Hematopoietic multipotent progenitor cell treated with erythropoietin and hydrocortisone succinate and interleukin-3 and kit ligand, for 15 days (in vitro differentiated cells): ENCODE results near the gene NCKAP5.

ENCODE experiments used
- DNase-seq: peaks from one replicate; pipeline ENCODE4 v3.0.0-alpha.2; 2015; ENCODE audit warnings: low spot score

Gene NCKAP5

DNA sequence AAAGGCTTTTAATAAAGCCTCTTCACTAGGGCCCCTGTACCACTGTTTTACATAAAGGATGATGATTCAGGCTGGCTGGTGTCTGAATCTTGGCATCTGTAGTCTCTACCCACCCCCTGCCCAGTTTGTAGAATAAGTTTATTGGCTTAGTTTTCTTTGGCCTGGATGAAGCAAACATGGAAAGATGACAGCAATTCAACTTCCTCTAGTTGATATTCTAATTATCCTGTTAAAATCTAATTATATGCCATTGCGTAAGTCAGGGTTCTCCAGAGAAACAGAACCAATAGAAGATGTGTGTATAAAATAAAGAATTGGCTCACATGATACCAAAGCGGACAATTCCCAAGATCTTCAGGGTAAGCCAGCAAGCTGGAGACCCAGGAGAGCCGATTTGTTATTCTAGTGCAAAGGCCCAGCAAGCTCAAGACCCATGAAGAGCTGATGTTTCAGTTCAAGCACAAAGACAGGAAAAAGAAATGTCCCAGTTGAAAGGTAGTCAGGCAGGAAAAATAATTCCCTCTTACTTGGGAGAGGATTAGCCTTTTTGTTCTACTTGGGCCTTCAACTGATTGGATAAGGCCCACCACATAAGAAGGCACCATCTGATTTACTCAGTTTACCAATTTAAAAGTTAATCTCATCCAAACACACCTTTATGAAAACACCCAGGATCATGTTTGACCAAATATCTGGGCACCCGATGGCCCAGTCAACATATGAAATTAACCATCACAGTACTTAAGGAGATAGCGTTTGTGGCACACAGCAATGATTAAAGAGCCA, 815.6 kb downstream of the NCKAP5 start:
- no peak for DNase-seq

DNA sequence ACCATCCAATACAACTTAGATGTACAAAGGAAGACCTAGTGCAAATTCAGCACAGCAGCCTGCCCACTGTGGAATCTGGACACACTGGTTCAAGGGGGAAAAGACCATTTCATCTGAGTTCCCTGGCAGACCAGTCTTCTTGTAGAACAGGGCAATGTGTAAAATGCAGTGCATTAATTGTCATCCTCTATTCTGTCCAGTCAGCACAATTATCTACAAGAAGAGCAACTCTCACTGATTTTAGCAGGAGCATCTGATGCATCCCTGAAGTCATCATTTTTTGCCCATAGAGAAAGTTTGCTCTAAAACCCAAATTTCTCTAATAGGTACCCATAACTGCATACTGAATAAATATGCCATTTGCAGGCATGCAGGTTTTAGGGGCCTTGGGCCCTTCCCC, 816.4 kb downstream of the NCKAP5 start:
- DNase-seq: no peak

DNA sequence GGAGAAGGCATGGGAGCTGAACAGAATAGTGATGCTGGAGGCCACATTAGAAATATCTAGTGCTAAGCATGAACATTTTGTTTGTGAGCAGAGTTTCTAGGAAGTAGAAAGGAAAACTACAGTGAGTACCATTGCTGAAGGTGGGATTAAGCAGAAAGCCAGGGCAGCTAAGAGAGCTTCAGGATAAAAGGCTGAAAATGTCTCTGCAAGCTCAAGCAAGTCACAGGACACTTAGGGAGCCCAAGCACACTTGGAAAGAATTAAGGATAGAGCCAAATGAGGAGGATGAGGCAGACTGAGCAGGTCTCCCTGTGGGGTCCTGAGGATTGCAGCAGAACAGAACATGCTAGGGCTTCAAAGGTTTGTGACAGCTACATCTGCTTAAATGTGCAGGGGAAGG, 817.7 kb downstream of the NCKAP5 start:
- DNase-seq: no peak

DNA sequence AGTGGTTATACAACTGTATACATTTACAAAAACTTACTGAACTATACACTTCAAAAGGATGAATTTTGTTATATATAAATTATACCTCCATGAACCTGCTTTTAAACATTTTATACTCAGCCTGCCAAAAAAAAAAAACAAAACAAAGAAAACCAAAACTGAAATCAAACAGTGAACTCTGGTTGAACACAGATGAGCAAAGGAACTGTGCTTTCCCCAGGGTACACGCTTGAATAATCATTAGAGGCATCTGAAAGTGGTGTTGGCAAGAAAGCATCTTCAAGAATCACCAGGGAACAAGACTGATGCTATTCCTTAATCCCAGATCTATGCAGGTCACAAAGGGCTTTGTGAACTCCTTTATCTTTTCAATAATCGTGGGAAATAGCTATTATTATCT, 821.2 kb downstream of the NCKAP5 start:
- DNase-seq: no peak

- no peak for DNase-seq
These were observed 826.5 kb downstream of the NCKAP5 start for GRCh38 chr2:132741754-132742153.

DNA sequence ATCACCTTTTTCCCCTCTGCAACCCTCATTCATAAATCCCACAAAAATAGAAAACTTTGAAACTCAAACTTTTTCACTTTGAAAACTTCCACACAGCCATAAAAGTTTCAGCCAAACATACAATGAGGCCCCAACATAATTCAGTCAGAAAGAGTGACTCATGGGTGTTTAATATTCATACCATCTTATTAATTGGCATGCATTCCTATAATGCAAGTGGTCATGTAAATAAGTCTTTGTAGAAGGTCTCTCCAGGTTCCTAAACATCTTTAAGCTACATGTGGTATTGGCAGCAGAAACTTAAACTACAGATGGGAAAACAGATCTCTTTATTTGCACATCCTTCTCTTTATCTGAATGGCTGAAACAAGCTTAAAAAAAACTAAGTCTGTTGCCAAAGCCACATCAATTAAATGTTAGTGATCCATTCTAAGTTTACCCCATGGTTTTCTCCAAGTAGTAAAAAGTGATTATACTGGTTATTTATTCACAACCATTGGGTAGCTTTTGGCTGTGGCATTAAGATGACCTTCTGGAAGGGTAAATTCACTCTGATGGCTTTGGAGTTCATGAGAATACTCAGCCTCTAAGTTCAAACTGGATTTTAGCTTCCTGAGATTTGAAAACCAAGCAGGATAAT, 828.1 kb downstream of the NCKAP5 start:
- DNase-seq: no peak

- no peak for DNase-seq
These were observed 830.0 kb downstream of the NCKAP5 start for GRCh38 chr2:132738223-132738622.

DNA sequence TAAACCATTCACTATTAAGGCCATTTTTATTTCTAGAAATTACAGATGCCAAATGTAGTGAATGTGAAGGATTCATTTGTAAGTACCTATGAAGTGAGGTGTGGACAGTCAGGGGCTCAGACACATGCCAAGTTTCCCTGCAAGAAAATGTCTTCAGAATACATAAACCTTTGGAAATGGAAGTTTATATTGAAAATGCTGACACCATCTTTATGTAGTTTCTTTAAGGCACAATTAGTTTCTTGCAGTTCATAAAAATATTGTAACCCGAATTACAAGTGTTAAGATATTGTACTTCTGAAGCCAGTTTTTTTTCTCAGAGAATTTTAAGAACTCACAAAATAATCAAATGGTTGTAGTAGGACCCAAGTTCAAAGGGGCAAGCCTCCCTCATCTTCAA, 832.2 kb downstream of the NCKAP5 start:
- no peak for DNase-seq

- no peak for DNase-seq
These were observed 833.3 kb downstream of the NCKAP5 start for GRCh38 chr2:132734961-132735360.

DNA sequence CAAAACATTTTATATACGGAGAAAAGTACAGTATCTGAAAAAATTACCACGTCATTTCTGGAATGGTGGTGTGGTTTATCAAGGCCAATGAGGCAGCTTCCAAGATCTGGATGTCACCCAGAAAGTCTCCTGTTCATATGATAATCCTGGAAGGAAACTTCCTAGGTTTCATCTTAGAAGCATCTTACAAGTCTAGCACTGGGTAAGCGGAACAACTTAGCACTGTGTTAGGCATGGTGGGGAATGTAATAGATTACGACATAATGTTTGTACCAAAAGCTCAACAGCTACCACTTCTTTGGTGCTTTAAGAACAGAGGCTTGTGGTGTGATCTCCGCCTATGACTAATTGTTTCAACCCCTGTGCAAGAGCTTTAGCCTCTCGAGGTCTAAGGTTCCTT, 835.2 kb downstream of the NCKAP5 start:
- no peak for DNase-seq

GRCh38 chr2:132732694-132733093, 835.6 kb downstream of the NCKAP5 start:
- no peak for DNase-seq

DNA sequence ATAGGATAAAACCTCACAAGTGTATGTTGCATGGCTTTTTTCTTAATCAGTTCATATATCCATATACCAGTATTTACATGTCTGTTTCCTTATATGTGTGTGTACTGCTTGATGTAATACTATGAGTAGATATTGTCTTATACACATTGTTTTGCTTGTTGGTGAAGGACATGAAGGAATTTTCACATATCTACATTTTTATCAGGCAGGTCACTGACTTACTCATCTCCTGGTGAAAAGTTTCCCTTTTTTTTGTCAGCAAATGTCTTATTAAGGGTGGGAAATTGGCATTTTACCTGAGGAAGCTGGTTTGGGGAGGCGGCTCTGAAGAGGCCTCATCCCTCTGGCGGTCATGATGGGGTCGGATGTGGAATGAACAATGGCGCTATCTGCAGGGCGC, 836.8 kb downstream of the NCKAP5 start:
- DNase-seq: no peak

DNA sequence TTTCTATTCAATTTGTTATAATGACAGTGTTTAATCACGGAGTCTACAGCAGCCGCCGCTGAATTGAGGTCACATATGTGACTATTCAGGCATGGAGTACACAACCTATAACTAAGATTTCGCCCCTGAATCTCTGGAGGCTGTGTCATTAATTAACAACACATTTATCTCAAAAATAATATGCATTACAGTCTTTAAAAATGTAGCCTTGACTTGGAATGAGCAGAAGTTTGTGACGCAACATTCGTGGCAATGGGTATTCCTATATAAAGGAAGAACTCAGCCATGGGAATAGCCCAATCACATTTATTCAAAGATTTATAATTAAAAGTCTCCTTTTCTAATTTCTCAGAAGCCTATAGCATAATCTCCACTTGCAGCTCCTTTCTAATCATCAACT, 837.7 kb downstream of the NCKAP5 start:
- no peak for DNase-seq

DNA sequence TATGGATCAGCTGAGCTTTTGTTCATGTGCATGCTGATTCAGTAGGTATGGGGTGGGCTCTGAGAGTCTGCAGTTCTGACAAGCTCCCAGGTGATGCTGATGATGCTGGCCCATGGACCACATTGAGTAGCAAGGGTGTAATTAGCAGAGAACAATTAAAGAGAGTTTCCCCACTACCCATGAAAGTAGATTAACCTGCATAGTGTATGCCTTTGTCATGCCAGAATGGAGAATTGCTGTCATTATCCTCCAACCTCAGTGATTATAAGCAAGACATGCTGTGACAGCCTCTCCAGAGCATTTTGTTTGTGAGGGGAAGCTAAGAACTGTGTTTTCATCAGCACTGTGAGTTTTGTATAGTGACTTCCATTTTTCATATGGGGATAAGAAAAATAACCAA, 838.7 kb downstream of the NCKAP5 start:
- DNase-seq: no peak

- no peak for DNase-seq
These were observed 842.1 kb downstream of the NCKAP5 start for GRCh38 chr2:132726155-132726554.

- DNase-seq: no peak
These were observed 842.5 kb downstream of the NCKAP5 start for GRCh38 chr2:132725748-132726147.

GRCh38 chr2:132725148-132725547, 843.1 kb downstream of the NCKAP5 start:
- DNase-seq: no peak

DNA sequence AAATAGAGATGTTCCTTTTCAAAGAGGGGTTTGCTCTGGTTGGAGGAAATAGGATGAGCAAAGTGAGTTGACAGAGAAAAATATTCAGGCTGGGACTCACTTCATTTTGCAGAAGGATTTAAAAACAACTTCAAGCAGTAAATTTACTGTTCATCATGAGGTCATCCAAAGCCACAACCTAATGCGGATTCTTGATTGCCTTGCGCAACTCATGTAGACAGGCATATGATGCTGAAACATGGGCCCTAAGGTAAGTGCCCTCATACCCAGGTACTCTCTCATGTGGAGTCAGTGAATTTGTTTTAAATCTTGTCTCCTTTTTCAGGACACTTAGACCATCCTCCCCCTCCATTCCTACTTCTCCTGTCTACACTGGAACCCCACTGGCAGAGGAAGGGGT, 846.3 kb downstream of the NCKAP5 start:
- DNase-seq: no peak

- no peak for DNase-seq
These were observed 847.9 kb downstream of the NCKAP5 start for GRCh38 chr2:132720393-132720792.

DNA sequence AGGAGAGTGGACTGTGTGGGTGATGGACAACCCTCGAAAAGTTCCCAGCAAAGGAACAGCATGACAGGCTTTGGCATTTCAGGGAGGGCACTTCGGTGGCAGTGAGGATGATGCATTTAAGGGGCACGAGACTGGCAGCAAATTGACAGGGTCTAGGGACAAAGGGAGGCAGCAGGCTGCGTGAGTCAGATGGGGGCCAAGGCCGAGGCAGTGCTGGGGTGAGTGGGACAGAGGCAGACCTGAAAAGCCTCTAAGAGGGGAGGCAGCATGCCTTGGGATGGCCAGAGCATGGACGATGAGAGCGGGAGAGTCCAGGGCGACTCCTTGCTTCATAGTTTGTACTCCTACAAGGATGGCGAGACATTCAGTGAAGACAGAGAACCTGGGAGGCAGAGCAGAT, 848.8 kb downstream of the NCKAP5 start:
- DNase-seq: no peak

- DNase-seq: no peak
These were observed 851.3 kb downstream of the NCKAP5 start for GRCh38 chr2:132716954-132717353.

DNA sequence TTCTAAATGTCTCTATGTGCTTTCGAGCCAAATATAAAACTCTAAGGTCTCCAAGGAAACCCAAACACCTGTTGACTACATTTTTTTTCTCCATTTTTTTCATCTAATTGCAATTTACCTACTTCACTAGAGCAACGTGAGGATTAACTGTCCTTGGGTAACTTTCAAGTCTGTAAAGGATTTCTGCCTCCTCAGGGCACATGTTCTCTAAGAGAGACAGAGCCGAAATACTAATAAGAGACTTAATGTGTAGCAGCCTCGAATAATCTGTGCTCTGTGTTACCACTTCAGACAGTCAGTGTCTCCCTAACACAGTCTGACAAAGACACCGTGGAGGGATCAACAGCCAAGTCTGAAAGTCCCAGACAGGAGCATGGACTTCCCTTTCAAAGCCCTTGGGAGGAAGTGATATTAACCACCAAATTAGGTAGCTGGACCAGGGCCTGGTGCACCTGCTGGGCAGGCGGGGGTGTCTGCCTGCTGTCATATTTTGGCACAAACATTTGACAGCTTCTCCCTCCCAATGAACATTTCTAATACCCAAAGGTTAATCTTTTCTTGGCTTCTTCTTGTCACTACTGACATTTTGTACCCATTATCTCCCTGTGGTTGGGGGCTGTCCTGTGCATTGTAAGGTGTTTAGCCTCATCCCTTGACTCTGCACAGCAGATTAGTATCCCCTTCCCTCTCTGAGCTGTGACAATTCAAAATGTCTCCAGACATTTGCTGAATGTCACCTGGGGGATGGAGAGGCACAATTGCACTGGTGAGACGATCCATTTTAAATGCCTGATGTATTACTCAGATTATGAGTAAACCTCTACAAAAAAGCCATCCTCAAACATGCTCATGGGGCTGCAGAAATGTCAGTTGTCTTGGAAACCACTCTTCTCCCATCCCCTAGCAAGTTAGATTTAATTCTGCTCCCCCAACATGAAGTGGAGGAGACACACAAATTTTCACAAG, 852.6 kb downstream of the NCKAP5 start:
- DNase-seq: no peak

DNA sequence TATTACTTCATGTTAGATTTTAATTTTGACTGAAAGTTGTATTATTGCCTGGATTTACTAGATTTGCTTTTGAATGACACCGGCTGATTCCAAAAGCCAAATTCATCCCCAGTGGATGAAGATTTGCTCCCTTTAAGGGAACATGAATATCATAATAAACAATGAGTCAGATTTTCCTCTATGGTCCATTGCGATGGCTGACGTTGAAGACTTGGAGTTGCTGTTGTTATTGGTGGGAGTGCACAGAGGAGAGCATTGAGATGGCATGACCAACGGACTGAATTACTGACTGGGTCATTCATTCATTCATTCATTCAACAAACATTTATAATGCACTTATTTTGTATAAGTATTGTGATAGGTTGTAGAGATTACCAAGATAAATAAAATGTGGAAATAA, 864.9 kb downstream of the NCKAP5 start:
- no peak for DNase-seq
